IPS-NIHi11 (cell line): ENCODE measurements around the gene MEF2B.
A peak's percentile ranks its signal among the peaks of the same experiment; 100 is the strongest.
"Not testable (repeated sequence)": the region's sequence is repeated elsewhere in the genome, so short reads cannot be mapped to it uniquely, and the experiment has no call there.

Experiments
- DNase-seq: peaks from one replicate; pipeline ENCODE4 v3.0.0; 2012; ENCODE audit warnings: mixed read lengths, low spot score

The MEF2B gene

GRCh38 chr19:19123386-19123785 lies 46.7 kb downstream of the MEF2B start:
- no peak for DNase-seq

GRCh38 chr19:19122902-19123301 lies 47.2 kb downstream of the MEF2B start:
- no peak for DNase-seq

- no peak for DNase-seq
These were observed 48.7 kb downstream of the MEF2B start for GRCh38 chr19:19121371-19121770.

GRCh38 chr19:19120308-19121231 lies 49.5 kb downstream of the MEF2B start:
- DNase-seq, result peak; percentile 99

- DNase-seq, result no peak
These were observed 50.5 kb downstream of the MEF2B start for GRCh38 chr19:19119325-19120237.

GRCh38 chr19:19115954-19116353 lies 54.1 kb downstream of the MEF2B start:
- DNase-seq, result peak; percentile 65

- DNase-seq, result peak; percentile 52
These were observed 56.9 kb downstream of the MEF2B start for GRCh38 chr19:19113040-19113626.

- DNase-seq, result no peak
These were observed 58.0 kb downstream of the MEF2B start for GRCh38 chr19:19111967-19112580.

GRCh38 chr19:19111136-19111835 lies 58.8 kb downstream of the MEF2B start:
- DNase-seq, result no peak

- peak; percentile 76 for DNase-seq
These were observed 59.5 kb downstream of the MEF2B start for GRCh38 chr19:19110410-19111135.

- DNase-seq, result no peak
These were observed 60.5 kb downstream of the MEF2B start for GRCh38 chr19:19109601-19110000.

- DNase-seq, result no peak
These were observed 62.4 kb downstream of the MEF2B start for GRCh38 chr19:19107654-19108053.

GRCh38 chr19:19106938-19107337 lies 63.1 kb downstream of the MEF2B start:
- DNase-seq, result not testable (repeated sequence)

- peak; percentile 52 for DNase-seq
These were observed 64.0 kb downstream of the MEF2B start for GRCh38 chr19:19106056-19106551.

GRCh38 chr19:19105365-19106055 lies 64.6 kb downstream of the MEF2B start:
- DNase-seq, result peak; percentile 88

- no peak for DNase-seq
These were observed 66.9 kb downstream of the MEF2B start for GRCh38 chr19:19103167-19103566.

- DNase-seq, result not testable (repeated sequence)
These were observed 67.5 kb downstream of the MEF2B start for GRCh38 chr19:19102566-19102965.

GRCh38 chr19:19101540-19101939 lies 68.5 kb downstream of the MEF2B start:
- DNase-seq, result no peak

- no peak for DNase-seq
These were observed 71.1 kb downstream of the MEF2B start for GRCh38 chr19:19098703-19099632.
